PFSK-1 (cell line): Measurements from ENCODE around the gene DTNA.

Experiments
- FOXP2 ChIP-seq: optimal IDR thresholded peaks from 2 replicates; pipeline ENCODE3; 2011; ENCODE audit warnings: borderline replicate concordance, control low read depth, inconsistent platforms; ENCODE audit not compliant: insufficient read depth; ENCODE audit errors: extremely low read length, extremely low read depth
- POLR2AphosphoS5 ChIP-seq: IDR thresholded peaks from 2 replicates; pipeline ENCODE4 v1.6.1; 2012; ENCODE audit warnings: low read depth, mild to moderate bottlenecking, control low read depth, low read length, moderate library complexity
- REST ChIP-seq, 2 experiments: IDR thresholded peaks; 2 replicates each; pipeline versions ENCODE4 v1.6.1 to v1.8.0; 2011 to 2012; ENCODE audit warnings: low read depth in 2 of 2, low read length in 2 of 2, control low read depth in 1 of 2, inconsistent platforms in 1 of 2, mild to moderate bottlenecking in 1 of 2, moderate library complexity in 1 of 2; ENCODE audit not compliant: insufficient read depth in 1 of 2
- SIN3A ChIP-seq: IDR thresholded peaks from 2 replicates; pipeline ENCODE4 v1.6.1; 2012; ENCODE audit warnings: mild to moderate bottlenecking, low read length, moderate library complexity, borderline replicate concordance; ENCODE audit not compliant: insufficient read depth
- TAF1 ChIP-seq: IDR thresholded peaks from 2 replicates; pipeline ENCODE4 v1.6.1; 2012; ENCODE audit warnings: low read length, control low read depth, borderline replicate concordance; ENCODE audit not compliant: insufficient read depth

Gene DTNA

GRCh38 chr18:34742891-34743341 lies 32.8 kb downstream of the DTNA start:
- no peak for TF ChIP-seq TAF1
- TF ChIP-seq SIN3A = no peak
- TF ChIP-seq POLR2AphosphoS5 = no peak
- no peak for TF ChIP-seq FOXP2
- TF ChIP-seq REST (IDR thresholded peaks at IDR 0.05; ENCODE audit: insufficient read depth in 1 of 2, low read depth in 2 of 2, low read length in 2 of 2) = no peak

GRCh38 chr18:34744569-34744968 lies 34.5 kb downstream of the DTNA start:
- TF ChIP-seq REST (IDR thresholded peaks at IDR 0.05; ENCODE audit: insufficient read depth in 1 of 2, low read depth in 2 of 2, low read length in 2 of 2) = no peak
- no peak for TF ChIP-seq FOXP2
- TF ChIP-seq SIN3A = no peak
- no peak for TF ChIP-seq POLR2AphosphoS5
- TF ChIP-seq TAF1 = no peak

- TF ChIP-seq SIN3A = no peak
- no peak for TF ChIP-seq FOXP2
- TF ChIP-seq TAF1 = no peak
- no peak for TF ChIP-seq POLR2AphosphoS5
Measured at GRCh38 chr18:34746614-34747013, 36.5 kb downstream of the DTNA start.

- TF ChIP-seq POLR2AphosphoS5 (no peak), REST (IDR thresholded peaks at IDR 0.05; ENCODE audit: insufficient read depth in 1 of 2, low read depth in 2 of 2, low read length in 2 of 2) (no peak), SIN3A (no peak), TAF1 (no peak), FOXP2 (no peak)
Measured at GRCh38 chr18:34749721-34750120, 39.6 kb downstream of the DTNA start.

GRCh38 chr18:34752056-34752455 lies 42.0 kb downstream of the DTNA start:
- TF ChIP-seq SIN3A (no peak), REST (IDR thresholded peaks at IDR 0.05; ENCODE audit: insufficient read depth in 1 of 2, low read depth in 2 of 2, low read length in 2 of 2) (no peak), FOXP2 (no peak), TAF1 (no peak), POLR2AphosphoS5 (no peak)
